Measurements from ENCODE around the gene AGBL4.

AGBL4 gene

GRCh38 chr1:49136738-49137251, 887.0 kb downstream of the AGBL4 start:
- no peak for TF ChIP-seq EGR1 (IDR thresholded peaks at IDR 0.05)
- no peak for TF ChIP-seq EP300 (IDR thresholded peaks at IDR 0.05; ENCODE audit: borderline replicate concordance)
- TF ChIP-seq USF1 (IDR thresholded peaks at IDR 0.05) = no peak
- TF ChIP-seq TEAD4 (IDR thresholded peaks at IDR 0.05) = no peak
- no peak for TF ChIP-seq RAD21 (IDR thresholded peaks at IDR 0.05; ENCODE audit: low read depth)
- no peak for TF ChIP-seq TAF1 (IDR thresholded peaks at IDR 0.05; ENCODE audit: low read depth)
- no peak for TF ChIP-seq REST (IDR thresholded peaks at IDR 0.05; ENCODE audit: low read depth)
- no peak for TF ChIP-seq CREB1 (IDR thresholded peaks at IDR 0.05; ENCODE audit: low read depth)
- TF ChIP-seq YY1 (IDR thresholded peaks at IDR 0.05; ENCODE audit: low read depth) = no peak
- no peak for TF ChIP-seq NFIC (IDR thresholded peaks at IDR 0.05)
- TF ChIP-seq CEBPB (IDR thresholded peaks at IDR 0.05) = no peak
- TF ChIP-seq FOXM1 (IDR thresholded peaks at IDR 0.05; ENCODE audit: borderline replicate concordance, low read depth) = no peak
- TF ChIP-seq MAX (IDR thresholded peaks at IDR 0.05) = no peak
- no peak for TF ChIP-seq ZBTB7A (IDR thresholded peaks at IDR 0.05; ENCODE audit: low read depth)

GRCh38 chr1:49125746-49126145, 898.0 kb downstream of the AGBL4 start:
- no peak for TF ChIP-seq REST (IDR thresholded peaks at IDR 0.05; ENCODE audit: low read depth)
- no peak for TF ChIP-seq EGR1 (IDR thresholded peaks at IDR 0.05)
- TF ChIP-seq MAX (IDR thresholded peaks at IDR 0.05) = no peak
- no peak for TF ChIP-seq USF1 (IDR thresholded peaks at IDR 0.05)
- TF ChIP-seq TCF12 (IDR thresholded peaks at IDR 0.05; ENCODE audit: low read depth) = no peak
- no peak for TF ChIP-seq TEAD4 (IDR thresholded peaks at IDR 0.05)

GRCh38 chr1:49111931-49112330, 911.8 kb downstream of the AGBL4 start:
- TF ChIP-seq YY1 (IDR thresholded peaks at IDR 0.05; ENCODE audit: low read depth) = no peak
- no peak for TF ChIP-seq TEAD4 (IDR thresholded peaks at IDR 0.05)
- TF ChIP-seq FOXM1 (IDR thresholded peaks at IDR 0.05; ENCODE audit: borderline replicate concordance, low read depth) = no peak
- TF ChIP-seq CEBPB (IDR thresholded peaks at IDR 0.05) = no peak
- no peak for TF ChIP-seq TAF1 (IDR thresholded peaks at IDR 0.05; ENCODE audit: low read depth)
- TF ChIP-seq RAD21 (IDR thresholded peaks at IDR 0.05; ENCODE audit: low read depth) = no peak
- TF ChIP-seq ZBTB7A (IDR thresholded peaks at IDR 0.05; ENCODE audit: low read depth) = no peak
- TF ChIP-seq MAX (IDR thresholded peaks at IDR 0.05) = no peak
- TF ChIP-seq REST (IDR thresholded peaks at IDR 0.05; ENCODE audit: low read depth) = no peak
- TF ChIP-seq EP300 (IDR thresholded peaks at IDR 0.05; ENCODE audit: borderline replicate concordance) = no peak
- TF ChIP-seq TCF12 (IDR thresholded peaks at IDR 0.05; ENCODE audit: low read depth) = no peak
- TF ChIP-seq NFIC (IDR thresholded peaks at IDR 0.05) = no peak

GRCh38 chr1:49106445-49106844, 917.3 kb downstream of the AGBL4 start:
- no peak for TF ChIP-seq CREB1 (IDR thresholded peaks at IDR 0.05; ENCODE audit: low read depth)
- TF ChIP-seq EGR1 (IDR thresholded peaks at IDR 0.05) = no peak
- TF ChIP-seq ZBTB7A (IDR thresholded peaks at IDR 0.05; ENCODE audit: low read depth) = no peak
- TF ChIP-seq REST (IDR thresholded peaks at IDR 0.05; ENCODE audit: low read depth) = no peak
- TF ChIP-seq CEBPB (IDR thresholded peaks at IDR 0.05) = no peak
- TF ChIP-seq TEAD4 (IDR thresholded peaks at IDR 0.05) = no peak
- no peak for TF ChIP-seq FOXM1 (IDR thresholded peaks at IDR 0.05; ENCODE audit: borderline replicate concordance, low read depth)
- TF ChIP-seq USF1 (IDR thresholded peaks at IDR 0.05) = no peak
- no peak for TF ChIP-seq YY1 (IDR thresholded peaks at IDR 0.05; ENCODE audit: low read depth)
- no peak for TF ChIP-seq NFIC (IDR thresholded peaks at IDR 0.05)
- no peak for TF ChIP-seq TAF1 (IDR thresholded peaks at IDR 0.05; ENCODE audit: low read depth)

Data from Ishikawa (cell line).